DOHH2 (cell line): ENCODE results near the gene DNPH1.

Experiments used
- H3F3A ChIP-seq: fragments of 200-600 bp; sonication (generic), shearing (Covaris generic); 2 replicates; pipeline ENCODE4 v1.6.0; 2016; ENCODE audit warnings: antibody characterized with exemption, mild to moderate bottlenecking; ENCODE audit not compliant: control insufficient read depth, insufficient read depth
- H3K27ac ChIP-seq: fragments of 200-600 bp; sonication (generic); 2 replicates; pipeline ENCODE4 v1.5.1; 2014; ENCODE audit warnings: low read depth, mild to moderate bottlenecking, low read length, moderate library complexity
- H3K27me3 ChIP-seq: fragments of 200-600 bp; sonication (generic); 2 replicates; pipeline ENCODE4 v1.6.1; 2014; ENCODE audit warnings: mild to moderate bottlenecking, low read length, mixed read lengths; ENCODE audit not compliant: control insufficient read depth
- H3K36me3 ChIP-seq: fragments of 200-600 bp; sonication (generic); 2 replicates; pipeline ENCODE4 v1.6.1; 2014; ENCODE audit warnings: mild to moderate bottlenecking, low read length, moderate library complexity, mixed read lengths; ENCODE audit not compliant: control insufficient read depth
- H3K4me1 ChIP-seq: fragments of 200-600 bp; sonication (generic); 2 replicates; pipeline ENCODE4 v1.6.1; 2014; ENCODE audit warnings: mild to moderate bottlenecking, low read length, mixed read lengths; ENCODE audit not compliant: control insufficient read depth
- H3K4me2 ChIP-seq: fragments of 200-600 bp; sonication (generic); 2 replicates; pipeline ENCODE4 v1.6.0; 2014; ENCODE audit warnings: mild to moderate bottlenecking, low read length, moderate library complexity
- H3K4me3 ChIP-seq: fragments of 200-600 bp; sonication (generic); 2 replicates; pipeline ENCODE4 v1.5.1; 2014; ENCODE audit warnings: mild to moderate bottlenecking, low read length, mixed read lengths
- H3K79me2 ChIP-seq: fragments of 200-600 bp; sonication (generic); 2 replicates; pipeline ENCODE4 v1.6.1; 2014; ENCODE audit warnings: mild to moderate bottlenecking, low read length, mixed read lengths; ENCODE audit not compliant: control insufficient read depth
- H3K9me2 ChIP-seq: fragments of 200-600 bp; sonication (generic); replicated peaks from 2 replicates; pipeline ENCODE4 v1.6.1; 2014; ENCODE audit warnings: mild to moderate bottlenecking, low read length, mixed read lengths; ENCODE audit not compliant: control insufficient read depth
- H3K9me3 ChIP-seq: fragments of 200-600 bp; sonication (generic); 2 replicates; pipeline ENCODE4 v1.6.1; 2014; ENCODE audit warnings: antibody characterized with exemption, low read length, mixed read lengths; ENCODE audit not compliant: control insufficient read depth, insufficient read depth
- H4K20me1 ChIP-seq: fragments of 200-600 bp; sonication (generic); 2 replicates; pipeline ENCODE4 v1.6.0; 2014; ENCODE audit warnings: low read depth, mild to moderate bottlenecking, antibody characterized with exemption, low read length, moderate library complexity; ENCODE audit not compliant: control insufficient read depth, insufficient read depth
- CTCF ChIP-seq: fragments of 200-600 bp; sonication (generic); IDR thresholded peaks from one replicate; pipeline ENCODE4 v1.5.1; 2014; ENCODE audit warnings: antibody characterized with exemption, mild to moderate bottlenecking, low read depth, low read length; ENCODE audit not compliant: poor library complexity, severe bottlenecking
- EZH2phosphoT487 ChIP-seq: fragments of 200-600 bp; sonication (generic); IDR thresholded peaks from 2 replicates; pipeline ENCODE4 v1.6.1; 2017; ENCODE audit warnings: borderline replicate concordance, mild to moderate bottlenecking, antibody characterized with exemption, low read length, moderate library complexity, mixed read lengths

The DNPH1 gene

GRCh38 chr6:43260791-43261190 lies 31.5 kb upstream of the DNPH1 start:
- Histone ChIP-seq H3K4me1 (peaks cover 20% of the 10 kb centered on the region), H3K9me3 (no peaks in the 10 kb centered on the region), H4K20me1 (no peaks in the 10 kb centered on the region), H3K9me2 (no peaks in the 10 kb centered on the region), H3K27me3 (no peaks in the 10 kb centered on the region; the same call in 1 of the 2 replicates), H3K36me3 (no peaks in the 10 kb centered on the region), H3K4me2 (no peak overlapping the region), H3F3A (no peaks in the 10 kb centered on the region; the same call in 1 of the 2 replicates), H3K27ac (no peak overlapping the region), H3K4me3 (no peak overlapping the region), H3K79me2 (no peaks in the 10 kb centered on the region)
- TF ChIP-seq CTCF = no peak
- TF ChIP-seq EZH2phosphoT487 = no peak

GRCh38 chr6:43258807-43259686 lies 29.8 kb upstream of the DNPH1 start:
- H3K9me2 ChIP-seq = no peaks in the 10 kb centered on the region
- no peaks in the 10 kb centered on the region for H3K36me3 ChIP-seq
- H3K4me1 ChIP-seq = peaks cover 20% of the 10 kb centered on the region
- H3K27me3 ChIP-seq = no peaks in the 10 kb centered on the region; the same call in 1 of the 2 replicates
- no peak for TF ChIP-seq EZH2phosphoT487
- TF ChIP-seq CTCF = no peak
- H3K79me2 ChIP-seq = no peaks in the 10 kb centered on the region
- no peak overlapping the region for H3K4me3 ChIP-seq
- no peak overlapping the region for H3K27ac ChIP-seq
- no peak overlapping the region for H3K4me2 ChIP-seq
- H3F3A ChIP-seq = no peaks in the 10 kb centered on the region; the same call in 1 of the 2 replicates
- no peaks in the 10 kb centered on the region for H3K9me3 ChIP-seq
- H4K20me1 ChIP-seq = no peaks in the 10 kb centered on the region

GRCh38 chr6:43258180-43258579 lies 28.9 kb upstream of the DNPH1 start:
- Histone ChIP-seq H3K4me1 (peaks cover 13% of the 10 kb centered on the region), H3K9me3 (no peaks in the 10 kb centered on the region), H3F3A (no peaks in the 10 kb centered on the region; the same call in 1 of the 2 replicates), H4K20me1 (no peaks in the 10 kb centered on the region), H3K4me3 (no peak overlapping the region), H3K27me3 (peaks cover 2% of the 10 kb centered on the region; the same call in 1 of the 2 replicates), H3K27ac (no peak overlapping the region), H3K9me2 (no peaks in the 10 kb centered on the region), H3K4me2 (no peak overlapping the region), H3K36me3 (no peaks in the 10 kb centered on the region), H3K79me2 (no peaks in the 10 kb centered on the region)
- no peak for TF ChIP-seq CTCF
- no peak for TF ChIP-seq EZH2phosphoT487
